ENCODE data around the gene TBKBP1. TPM values are rescaled to one million over a fixed set of nuclear protein-coding genes. Genes with fewer than 3 reads are reported as not detected.

Gene TBKBP1
- total and polyA plus RNA-seq, 2 of the 4 experiments (the other 2 are of a cell fraction) = 3.4 to 8.5 TPM

DNA sequence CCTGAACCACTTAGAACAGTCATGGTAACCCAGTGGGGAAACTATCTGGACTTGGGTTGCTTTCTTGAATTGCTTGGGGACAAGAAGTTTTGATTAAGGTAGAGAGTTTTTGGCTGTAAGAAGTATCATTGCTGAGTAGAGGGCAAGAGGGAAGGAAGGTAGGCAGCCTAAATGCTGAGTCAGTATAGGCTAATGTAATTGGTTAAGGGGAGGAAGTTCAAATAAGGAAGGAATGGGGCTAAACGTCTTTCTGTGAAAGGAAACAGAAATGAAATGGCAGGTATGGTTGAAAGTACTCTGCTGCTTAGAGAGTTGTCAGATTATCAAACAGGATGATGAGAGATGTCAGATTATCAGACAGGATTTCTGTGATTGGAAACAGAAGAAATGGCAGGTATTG is 23.9 kb upstream of the TBKBP1 start:
- Histone ChIP-seq H3K36me3 (ENCODE audit: control insufficient read depth, insufficient read depth, low read length) (peaks cover 71% of the 10 kb centered on the region), H3K9me3 (ENCODE audit: control insufficient read depth, insufficient read depth, low read length) (no peaks in the 10 kb centered on the region), H2BK20ac (ENCODE audit: low read depth, low read length) (no peak overlapping the region), H4K5ac (ENCODE audit: low read depth, low read length) (no peak overlapping the region), H4K20me1 (ENCODE audit: insufficient read depth, low read length) (peaks cover 22% of the 10 kb centered on the region), H3K18ac (ENCODE audit: low read depth, low read length) (no peak overlapping the region), H2AFZ (replicated peaks; ENCODE audit: low read length, poor library complexity) (no peak overlapping the region), H3K9me1 (ENCODE audit: insufficient read depth, low read length) (no peaks in the 10 kb centered on the region), H3K4ac (ENCODE audit: low read depth, low read length) (no peak overlapping the region), H4K8ac (ENCODE audit: low read depth in 2 of 2, low read length in 2 of 2) (no peak overlapping the region), H3K27me3 (ENCODE audit: control insufficient read depth, insufficient read depth, low read length) (no peaks in the 10 kb centered on the region), H2BK15ac (ENCODE audit: low read depth, low read length) (no peak overlapping the region), H3K4me1 (ENCODE audit: control insufficient read depth, insufficient read depth, low read length) (no peaks in the 10 kb centered on the region; the same call in 1 of the 2 replicates), H3K4me2 (ENCODE audit: low read depth, low read length) (no peak overlapping the region), H4K91ac (ENCODE audit: insufficient read depth, low read depth, low read length) (no peak overlapping the region), H3K56ac (ENCODE audit: extremely low read depth, insufficient read depth, low read length) (no peak overlapping the region), H3K23ac (ENCODE audit: low read depth, low read length) (no peak overlapping the region), H2AK9ac (replicated peaks; ENCODE audit: low read depth, low read length, poor library complexity) (no peak overlapping the region), H2BK120ac (ENCODE audit: low read depth, low read length) (no peak overlapping the region), H3K27ac (ENCODE audit: insufficient read depth, low read length) (no peak overlapping the region), H3K9ac (ENCODE audit: low read depth, low read length) (no peak overlapping the region), H2BK5ac (ENCODE audit: low read depth, low read length, poor library complexity, severe bottlenecking) (no peak overlapping the region), H3K4me3 (ENCODE audit: insufficient read depth, low read depth, low read length) (no peak overlapping the region), H2AK5ac (ENCODE audit: low read depth, low read length) (no peak overlapping the region), H3K14ac (replicated peaks; ENCODE audit: low read depth, low read length) (no peak overlapping the region), H3K79me1 (ENCODE audit: low read depth in 1 of 2, low read length in 2 of 2) (peaks cover 28 to 32% of the 10 kb centered on the region in 2 experiments)
- DNase-seq (no peak), ATAC-seq (ENCODE audit: low read depth) (no peak)
- WGBS, 2 experiments (ENCODE audit: extremely low coverage in 2 of 2, insufficient read length in 1 of 2) = 71% methylated on average over 1 of the region's 1 CpG; no CpG with 5 or more reads in 1 of the 2 experiments
- dilution Hi-C loops (cut with HindIII; ENCODE audit: low sequenced_read_pairs, unreplicated experiment) (no loop called here), in situ Hi-C loops (cut with MboI; ENCODE audit: low sequenced_read_pairs) (no loop called here), intact Hi-C loops (cut with micrococcal nuclease) (no loop called here)
- no TSS peak for BruUV-seq (replicated peaks)
- CTCF ChIA-PET = no interaction called here
- POLR2A ChIA-PET (ENCODE audit: unreplicated experiment) = no interaction called here
- TF ChIP-seq CEBPB (IDR thresholded peaks at IDR 0.05; ENCODE audit: low read depth, low read length) (no peak), MAFK (IDR thresholded peaks at IDR 0.05; ENCODE audit: low read depth, low read length) (peak; percentile 48)

All from IMR-90 (cell line).